SJCRH30 (cell line): Measurements from ENCODE around the gene DAGLA. TPM values are rescaled to one million over a fixed set of nuclear protein-coding genes. Genes with fewer than 3 reads are reported as not detected.

Experiments
- DNase-seq, 2 experiments: peaks; one replicate each; pipeline ENCODE4 v3.0.0-alpha.2; 2015 to 2020
- H3K27ac ChIP-seq: fragments of 250-450 bp; sonication (Bioruptor Pico); 2 replicates; pipeline ENCODE4 v1.5.1; 2020; ENCODE audit warnings: mild to moderate bottlenecking, moderate library complexity
- H3K27me3 ChIP-seq: fragments of 250-450 bp; sonication (Bioruptor Pico); 2 replicates; pipeline ENCODE4 v1.5.1; 2020; ENCODE audit warnings: mild to moderate bottlenecking, moderate library complexity
- H3K36me3 ChIP-seq: fragments of 250-450 bp; sonication (Bioruptor Pico); 2 replicates; pipeline ENCODE4 v1.5.1; 2020; ENCODE audit warnings: mild to moderate bottlenecking, moderate library complexity
- H3K4me1 ChIP-seq: fragments of 250-450 bp; sonication (Bioruptor Pico); 2 replicates; pipeline ENCODE4 v1.5.1; 2020; ENCODE audit warnings: mild to moderate bottlenecking, moderate library complexity
- H3K4me3 ChIP-seq: fragments of 250-450 bp; sonication (Bioruptor Pico); 2 replicates; pipeline ENCODE4 v1.5.1; 2020; ENCODE audit warnings: mild to moderate bottlenecking, moderate library complexity
- H3K9me3 ChIP-seq: fragments of 250-450 bp; sonication (Bioruptor Pico); replicated peaks from 2 replicates; pipeline ENCODE4 v1.5.1; 2020; ENCODE audit warnings: mild to moderate bottlenecking, moderate library complexity
- total RNA-seq: library from RNA; depleted of rRNA; stranded (reverse); fragments of >200 nt; shearing (Covaris generic); gene quantifications from 2 replicates; pipeline ENCODE4 v1.2.3, GENCODE V29; 2014; rRNA removed

The DAGLA gene
- total RNA-seq, 1 experiment from 2014 or later = 2.5 TPM

GRCh38 chr11:61793083-61793828 is 113.1 kb downstream of the DAGLA start:
- DNase-seq = no peak
- Histone ChIP-seq H3K4me3 (peak overlapping the region; percentile 91), H3K4me1 (0 out of 2 replicates have a peak, but pooled peaks cover 3% of the 10 kb centered on the region), H3K9me3 (no peaks in the 10 kb centered on the region), H3K36me3 (peaks cover 29% of the 10 kb centered on the region), H3K27ac (peak overlapping the region; percentile 99), H3K27me3 (no peaks in the 10 kb centered on the region)

DNA sequence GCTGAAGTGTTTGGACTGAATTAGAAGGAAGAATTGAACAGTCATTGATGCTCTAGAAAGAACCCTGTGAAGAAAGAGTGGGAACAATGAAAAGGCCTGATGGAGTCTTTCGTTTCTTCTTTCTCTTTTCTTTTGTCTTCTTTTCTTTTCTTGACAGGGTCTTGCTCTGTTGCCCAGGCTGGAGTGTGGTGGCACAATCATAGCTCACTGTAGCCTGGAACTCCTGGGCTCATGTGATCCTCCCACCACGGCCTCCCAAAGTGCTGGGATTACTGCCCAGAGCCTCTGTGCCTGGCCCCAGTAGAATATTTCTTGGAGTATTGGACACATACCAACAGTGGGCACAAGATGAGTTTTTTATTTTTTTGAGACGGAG is 113.6 kb downstream of the DAGLA start:
- Histone ChIP-seq H3K4me1 (0 out of 2 replicates have a peak, but pooled peaks cover 3% of the 10 kb centered on the region), H3K4me3 (peak overlapping the region; percentile 91), H3K27me3 (no peaks in the 10 kb centered on the region), H3K27ac (peak overlapping the region; percentile 99), H3K9me3 (no peaks in the 10 kb centered on the region), H3K36me3 (peaks cover 32% of the 10 kb centered on the region)
- DNase-seq = no peak

- 0 out of 2 replicates have a peak, but pooled peaks cover 3% of the 10 kb centered on the region for H3K4me1 ChIP-seq
- no peaks in the 10 kb centered on the region for H3K9me3 ChIP-seq
- peaks cover 38% of the 10 kb centered on the region for H3K36me3 ChIP-seq
- no peak overlapping the region for H3K4me3 ChIP-seq
- H3K27me3 ChIP-seq = no peaks in the 10 kb centered on the region
- no peak overlapping the region for H3K27ac ChIP-seq
- DNase-seq = no peak
These were observed 114.4 kb downstream of the DAGLA start for GRCh38 chr11:61794579-61794978.

DNA sequence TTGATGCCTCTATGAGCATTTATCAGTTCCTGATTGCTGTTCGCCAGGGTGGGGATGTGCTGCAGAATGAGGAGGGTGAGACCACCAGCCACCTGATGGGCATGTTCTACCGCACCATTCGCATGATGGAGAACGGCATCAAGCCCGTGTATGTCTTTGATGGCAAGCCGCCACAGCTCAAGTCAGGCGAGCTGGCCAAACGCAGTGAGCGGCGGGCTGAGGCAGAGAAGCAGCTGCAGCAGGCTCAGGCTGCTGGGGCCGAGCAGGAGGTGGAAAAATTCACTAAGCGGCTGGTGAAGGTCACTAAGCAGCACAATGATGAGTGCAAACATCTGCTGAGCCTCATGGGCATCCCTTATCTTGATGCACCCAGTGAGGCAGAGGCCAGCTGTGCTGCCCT is 115.3 kb downstream of the DAGLA start:
- Histone ChIP-seq H3K4me1 (0 out of 2 replicates have a peak, but pooled peaks cover 3% of the 10 kb centered on the region), H3K36me3 (peaks cover 40% of the 10 kb centered on the region), H3K9me3 (no peaks in the 10 kb centered on the region), H3K27ac (no peak overlapping the region), H3K4me3 (no peak overlapping the region), H3K27me3 (no peaks in the 10 kb centered on the region)
- DNase-seq = no peak

GRCh38 chr11:61795876-61796526 is 115.8 kb downstream of the DAGLA start:
- Histone ChIP-seq H3K9me3 (no peaks in the 10 kb centered on the region), H3K4me1 (0 out of 2 replicates have a peak, but pooled peaks cover 3% of the 10 kb centered on the region), H3K27me3 (no peaks in the 10 kb centered on the region), H3K27ac (no peak overlapping the region), H3K36me3 (peaks cover 42% of the 10 kb centered on the region), H3K4me3 (no peak overlapping the region)
- DNase-seq = no peak

Other genes starting within 250 kb of the DAGLA start
- gene LRRC10B, start 171.6 kb upstream of the DAGLA start, total RNA-seq = 40.2 and 42.1 TPM in 2 replicates
- gene SYT7, start 99.3 kb upstream of the DAGLA start, total RNA-seq = 1.1 and 1.3 TPM in 2 replicates
- 0.02 and 0.05 TPM in 2 replicates for gene MYRF, start 72.2 kb downstream of the DAGLA start, total RNA-seq
- gene TMEM258, start 112.2 kb downstream of the DAGLA start, total RNA-seq = 95.5 and 123 TPM in 2 replicates
- gene FEN1, start 112.5 kb downstream of the DAGLA start, total RNA-seq = 87.3 and 92.0 TPM in 2 replicates
- 94.6 and 105 TPM in 2 replicates for gene FADS1, start 136.6 kb downstream of the DAGLA start, total RNA-seq
- gene FADS2, start 147.9 kb downstream of the DAGLA start, total RNA-seq = 13.3 and 14.2 TPM in 2 replicates
- 40.5 and 42.1 TPM in 2 replicates for gene FADS3, start 211.2 kb downstream of the DAGLA start, total RNA-seq
- gene RAB3IL1, start 237.2 kb downstream of the DAGLA start, total RNA-seq = 0.53 and 0.77 TPM in 2 replicates